Bronchial epithelial cell (primary cell): ENCODE measurements around the gene SGPP1. TPM values are rescaled to one million over a fixed set of nuclear protein-coding genes. Genes with fewer than 3 reads are reported as not detected.

ENCODE experiments used
- DNase-seq: peaks from one replicate; pipeline ENCODE4 v3.0.0-alpha.2; 2010; ENCODE audit warnings: low read depth
- FAIRE-seq: peaks from 2 replicates; lab custom pipeline; 2011; peaks lifted over from hg19 to GRCh38; lab: Jason Lieb, UNC
- H3K27me3 ChIP-seq: 2 replicates; pipeline ENCODE4 v1.5.1; 2011; ENCODE audit warnings: low read length; ENCODE audit not compliant: control insufficient read depth, insufficient read depth
- H3K36me3 ChIP-seq: 2 replicates; pipeline ENCODE4 v1.5.1; 2011; ENCODE audit warnings: low read length; ENCODE audit not compliant: control insufficient read depth, insufficient read depth
- H3K4me3 ChIP-seq: 2 replicates; pipeline ENCODE4 v1.5.1; 2011; ENCODE audit warnings: mild to moderate bottlenecking, low read depth, low read length, control low read depth
- CTCF ChIP-seq: IDR thresholded peaks from 2 replicates; pipeline ENCODE4 v1.5.1; 2011; ENCODE audit warnings: mild to moderate bottlenecking, moderate library complexity, low read length, control low read depth, inconsistent platforms; ENCODE audit not compliant: insufficient read depth, severe bottlenecking
- total RNA-seq: library from RNA; depleted of rRNA; stranded (reverse); fragments of >200 nt; gene quantifications from 2 replicates; pipeline ENCODE4 v1.2.1, GENCODE V29; 2014

The SGPP1 gene
- total RNA-seq, 1 donor from 2014 or later = 35.3 TPM

- no peak overlapping the region for H3K4me3 ChIP-seq
- no peaks in the 10 kb centered on the region for H3K36me3 ChIP-seq
- no peak for FAIRE-seq
- no peaks in the 10 kb centered on the region for H3K27me3 ChIP-seq
- no peak for DNase-seq
- TF ChIP-seq CTCF = no peak
These were observed 49.3 kb downstream of the SGPP1 start for GRCh38 chr14:63678536-63678935.

- no peak for FAIRE-seq
- no peak for TF ChIP-seq CTCF
- Histone ChIP-seq H3K27me3 (no peaks in the 10 kb centered on the region), H3K36me3 (no peaks in the 10 kb centered on the region), H3K4me3 (no peak overlapping the region)
- no peak for DNase-seq
These were observed 49.9 kb downstream of the SGPP1 start for GRCh38 chr14:63677891-63678379.

GRCh38 chr14:63676615-63677014 lies 51.2 kb downstream of the SGPP1 start:
- no peak for TF ChIP-seq CTCF
- DNase-seq = no peak
- H3K27me3 ChIP-seq = no peaks in the 10 kb centered on the region

GRCh38 chr14:63673886-63674497 lies 53.9 kb downstream of the SGPP1 start:
- DNase-seq = no peak
- H3K4me3 ChIP-seq = no peak overlapping the region
- no peak for TF ChIP-seq CTCF
- no peak for FAIRE-seq
- no peaks in the 10 kb centered on the region for H3K36me3 ChIP-seq
- no peaks in the 10 kb centered on the region for H3K27me3 ChIP-seq

More at GRCh38 chr14:63676615-63677014, 51.2 kb downstream of the SGPP1 start:
- Histone ChIP-seq H3K4me3 (no peak overlapping the region), H3K36me3 (no peaks in the 10 kb centered on the region)
- no peak for FAIRE-seq

GRCh38 chr14:63673255-63673654 lies 54.6 kb downstream of the SGPP1 start:
- no peak for FAIRE-seq
- DNase-seq = no peak
- no peaks in the 10 kb centered on the region for H3K27me3 ChIP-seq
- no peaks in the 10 kb centered on the region for H3K36me3 ChIP-seq
- no peak for TF ChIP-seq CTCF
- no peak overlapping the region for H3K4me3 ChIP-seq
